Activated B cell treated with CpG ODN at 0.5 μM for 24 hours (primary cell): ENCODE results near the gene ACE. TPM values are rescaled to one million over a fixed set of nuclear protein-coding genes. Genes with fewer than 3 reads are reported as not detected.

Experiments used
- ATAC-seq: fragments of 200-7000 bp; cut with Tn5 transposase; one replicate; pipeline ENCODE4 v1.10.0; 2021; ENCODE audit warnings: low read depth, mild to moderate bottlenecking, moderate library complexity
- CTCF ChIA-PET: fragments of 350-600 bp; sonication (Branson Sonifier 250); formaldehyde crosslinking; loops from one replicate; lab custom pipeline; 2021; ENCODE audit warnings: antibody characterized with exemption; lab: Charles Lee
- POLR2A ChIA-PET: fragments of 350-600 bp; sonication (Branson Sonifier 250); formaldehyde crosslinking; loops from one replicate; lab custom pipeline; 2021; ENCODE audit warnings: antibody characterized with exemption; lab: Charles Lee
- DNase-seq: peaks from one replicate; pipeline ENCODE4 v3.0.0; 2022
- H3K27ac Mint-ChIP-seq: one replicate; pipeline ENCODE4 v1.8.0; 2020; ENCODE audit warnings: mixed read lengths
- H3K27me3 Mint-ChIP-seq: one replicate; pipeline ENCODE4 v1.8.0; 2021; ENCODE audit warnings: mixed read lengths
- H3K36me3 Mint-ChIP-seq: one replicate; pipeline ENCODE4 v1.8.0; 2021; ENCODE audit warnings: low read depth, mixed read lengths
- H3K4me1 Mint-ChIP-seq: one replicate; pipeline ENCODE4 v1.8.0; 2021; ENCODE audit warnings: mixed read lengths
- H3K4me3 Mint-ChIP-seq: one replicate; pipeline ENCODE4 v1.8.0; 2020; ENCODE audit warnings: mild to moderate bottlenecking, mixed read lengths
- H3K9me3 Mint-ChIP-seq: one replicate; pipeline ENCODE4 v1.8.0; 2020; ENCODE audit warnings: mixed read lengths
- CTCF ChIP-seq: fragments of 200-600 bp; IDR thresholded peaks from one replicate; pipeline ENCODE4 v1.8.0; 2022; ENCODE audit warnings: antibody characterized with exemption, mild to moderate bottlenecking
- intact Hi-C: fragments of 100-400 bp; cut with micrococcal nuclease; formaldehyde crosslinking; loops from one replicate; pipeline ENCODE4 v1.15.1; 2024
- total RNA-seq: library from RNA; stranded (reverse); gene quantifications from 2 replicates; pipeline ENCODE4 v1.2.3, GENCODE V29; 2022

Gene ACE
- total RNA-seq, 1 donor from 2014 or later, result 3.2 TPM

GRCh38 chr17:63483655-63484575 lies 7.1 kb downstream of the ACE start:
- ChIA-PET CTCF (interaction anchor here (1.7 kb wide), 1 partner anchor 58 kb away, joined by 8 read pairs; no protein-coding TSS in a partner anchor), POLR2A (no interaction called here)
- H3K36me3 Mint-ChIP-seq, result no peaks in the 10 kb centered on the region
- no peak overlapping the region for H3K27ac Mint-ChIP-seq
- peaks cover 12% of the 10 kb centered on the region for H3K27me3 Mint-ChIP-seq
- H3K4me1 Mint-ChIP-seq, result peaks cover 10% of the 10 kb centered on the region
- no peak for TF ChIP-seq CTCF
- no peak for DNase-seq
- no peak overlapping the region for H3K4me3 Mint-ChIP-seq
- no peak for ATAC-seq
- H3K9me3 Mint-ChIP-seq, result no peaks in the 10 kb centered on the region
- intact Hi-C loops, result no loop called here

- no peak for TF ChIP-seq CTCF
- ChIA-PET CTCF (interaction anchor here (1.3 to 2.2 kb wide), 2 partner anchors 8 to 61 kb away, joined by 3 to 7 read pairs; no protein-coding TSS in a partner anchor), POLR2A (no interaction called here)
- H3K27ac Mint-ChIP-seq, result no peak overlapping the region
- no peak overlapping the region for H3K4me3 Mint-ChIP-seq
- no peaks in the 10 kb centered on the region for H3K9me3 Mint-ChIP-seq
- peaks cover 3% of the 10 kb centered on the region for H3K27me3 Mint-ChIP-seq
- H3K36me3 Mint-ChIP-seq, result no peaks in the 10 kb centered on the region
- H3K4me1 Mint-ChIP-seq, result peaks cover 9% of the 10 kb centered on the region
- DNase-seq (no peak), ATAC-seq (no peak)
- intact Hi-C loops, result no loop called here
Observed at GRCh38 chr17:63486317-63487013, 9.6 kb downstream of the ACE start.

GRCh38 chr17:63487014-63487339 lies 10.1 kb downstream of the ACE start:
- ChIA-PET CTCF (interaction anchor here (1.3 to 2.2 kb wide), 2 partner anchors 8 to 61 kb away, joined by 3 to 7 read pairs; no protein-coding TSS in a partner anchor), POLR2A (no interaction called here)
- intact Hi-C loops, result no loop called here
- no peak for DNase-seq
- Mint-ChIP-seq H3K4me3 (no peak overlapping the region), H3K27me3 (peaks cover 3% of the 10 kb centered on the region), H3K4me1 (peaks cover 9% of the 10 kb centered on the region), H3K27ac (no peak overlapping the region), H3K9me3 (no peaks in the 10 kb centered on the region), H3K36me3 (no peaks in the 10 kb centered on the region)
- TF ChIP-seq CTCF, result no peak
- no peak for ATAC-seq

- TF ChIP-seq CTCF, result no peak
- CTCF ChIA-PET, result no interaction called here
- POLR2A ChIA-PET, result interaction anchor here (0.7 kb wide), 1 partner anchor 25 kb away, joined by 6 read pairs; no protein-coding TSS in a partner anchor
- Mint-ChIP-seq H3K4me3 (no peak overlapping the region), H3K27me3 (no peaks in the 10 kb centered on the region), H3K9me3 (no peaks in the 10 kb centered on the region), H3K4me1 (peaks cover 9% of the 10 kb centered on the region), H3K36me3 (no peaks in the 10 kb centered on the region), H3K27ac (no peak overlapping the region)
- DNase-seq (no peak), ATAC-seq (no peak)
- intact Hi-C loops, result no loop called here
Observed at GRCh38 chr17:63488851-63489250, 12.0 kb downstream of the ACE start.

GRCh38 chr17:63489291-63489690 lies 12.4 kb downstream of the ACE start:
- Mint-ChIP-seq H3K27me3 (no peaks in the 10 kb centered on the region), H3K27ac (no peak overlapping the region), H3K4me3 (no peak overlapping the region), H3K36me3 (no peaks in the 10 kb centered on the region), H3K9me3 (no peaks in the 10 kb centered on the region), H3K4me1 (peaks cover 9% of the 10 kb centered on the region)
- ChIA-PET CTCF (no interaction called here), POLR2A (no interaction called here)
- TF ChIP-seq CTCF, result no peak
- no peak for DNase-seq
- intact Hi-C loops, result no loop called here
- ATAC-seq, result no peak
